Measurements from ENCODE around the gene NAA15.

The NAA15 gene

GRCh38 chr4:139282065-139282720 lies 19.1 kb upstream of the NAA15 start:
- TF ChIP-seq MYC (IDR thresholded peaks at IDR 0.05; ENCODE audit: low read depth, low read length) (no peak), MAX (IDR thresholded peaks at IDR 0.05; ENCODE audit: low read depth, low read length) (no peak), CTCF (IDR thresholded peaks at IDR 0.05; ENCODE audit: low read depth, low read length) (no peak), POLR2A (IDR thresholded peaks at IDR 0.05; ENCODE audit: extremely low read depth, insufficient read length) (no peak)
- DNase-seq (ENCODE audit: low read depth): no peak
- no peak overlapping the region for H3K4me3 ChIP-seq (ENCODE audit: low read depth, low read length)

GRCh38 chr4:139282721-139283075 lies 18.6 kb upstream of the NAA15 start:
- DNase-seq (ENCODE audit: low read depth): no peak
- no peak overlapping the region for H3K4me3 ChIP-seq (ENCODE audit: low read depth, low read length)
- TF ChIP-seq POLR2A (IDR thresholded peaks at IDR 0.05; ENCODE audit: extremely low read depth, insufficient read length) (no peak), CTCF (IDR thresholded peaks at IDR 0.05; ENCODE audit: low read depth, low read length) (no peak), MYC (IDR thresholded peaks at IDR 0.05; ENCODE audit: low read depth, low read length) (no peak), MAX (IDR thresholded peaks at IDR 0.05; ENCODE audit: low read depth, low read length) (no peak)

- TF ChIP-seq MYC (IDR thresholded peaks at IDR 0.05; ENCODE audit: low read depth, low read length) (no peak), MAX (IDR thresholded peaks at IDR 0.05; ENCODE audit: low read depth, low read length) (no peak), CTCF (IDR thresholded peaks at IDR 0.05; ENCODE audit: low read depth, low read length) (no peak), POLR2A (IDR thresholded peaks at IDR 0.05; ENCODE audit: extremely low read depth, insufficient read length) (no peak)
- DNase-seq (ENCODE audit: low read depth): no peak
- H3K4me3 ChIP-seq (ENCODE audit: low read depth, low read length): no peak overlapping the region
Observed at GRCh38 chr4:139286186-139286698, 15.1 kb upstream of the NAA15 start.

GRCh38 chr4:139295206-139295941 lies 5.9 kb upstream of the NAA15 start:
- peak; percentile 95 for DNase-seq (ENCODE audit: low read depth)
- TF ChIP-seq POLR2A (IDR thresholded peaks at IDR 0.05; ENCODE audit: extremely low read depth, insufficient read length) (peak; percentile 65), MAX (IDR thresholded peaks at IDR 0.05; ENCODE audit: low read depth, low read length) (peak; percentile 71), MYC (IDR thresholded peaks at IDR 0.05; ENCODE audit: low read depth, low read length) (peak; percentile 71), CTCF (IDR thresholded peaks at IDR 0.05; ENCODE audit: low read depth, low read length) (peak; percentile 75)
- peak overlapping the region; percentile 76 for H3K4me3 ChIP-seq (ENCODE audit: low read depth, low read length)

- peak overlapping the region; percentile 76 for H3K4me3 ChIP-seq (ENCODE audit: low read depth, low read length)
- TF ChIP-seq MAX (IDR thresholded peaks at IDR 0.05; ENCODE audit: low read depth, low read length) (no peak), POLR2A (IDR thresholded peaks at IDR 0.05; ENCODE audit: extremely low read depth, insufficient read length) (no peak), MYC (IDR thresholded peaks at IDR 0.05; ENCODE audit: low read depth, low read length) (no peak), CTCF (IDR thresholded peaks at IDR 0.05; ENCODE audit: low read depth, low read length) (no peak)
- DNase-seq (ENCODE audit: low read depth): no peak
Observed at GRCh38 chr4:139295942-139296299, 5.4 kb upstream of the NAA15 start.
